HG03378 (cell line): ENCODE data around the gene FBXO46.
"Not testable (repeated sequence)": the region's sequence is repeated elsewhere in the genome, so short reads cannot be mapped to it uniquely, and the experiment has no call there.

Experiments
- ATAC-seq: cut with Tn5 transposase; IDR thresholded peaks from one replicate; pipeline ENCODE4 v1.9.1; 2021; ENCODE audit warnings: mild to moderate bottlenecking, moderate library complexity; ENCODE audit not compliant: unreplicated experiment

The FBXO46 gene

GRCh38 chr19:45733160-45733810, 2.6 kb upstream of the FBXO46 start, which contains the start of gene MEIOSIN:
MEIOSIN (plus strand) TSS chr19:45733439; CDS start chr19:45735377, 1,938 bp downstream.
- ATAC-seq = no peak

GRCh38 chr19:45729800-45730290, 851 bp downstream of the FBXO46 start:
- no peak for ATAC-seq

- ATAC-seq = not testable (repeated sequence)
These were observed 2.0 kb downstream of the FBXO46 start for GRCh38 chr19:45728683-45729082.

- not testable (repeated sequence) for ATAC-seq
These were observed 10.6 kb downstream of the FBXO46 start for GRCh38 chr19:45720065-45720464.

GRCh38 chr19:45717983-45718650, 12.6 kb downstream of the FBXO46 start:
- no peak for ATAC-seq

- peak; percentile 84 for ATAC-seq
These were observed 13.3 kb downstream of the FBXO46 start for GRCh38 chr19:45717131-45717982.

- ATAC-seq = no peak
These were observed 14.2 kb downstream of the FBXO46 start for GRCh38 chr19:45716359-45717130.

GRCh38 chr19:45715139-45715538, 15.6 kb downstream of the FBXO46 start:
- no peak for ATAC-seq

GRCh38 chr19:45713141-45713540, 17.6 kb downstream of the FBXO46 start:
- ATAC-seq = no peak

- ATAC-seq = no peak
These were observed 18.0 kb downstream of the FBXO46 start for GRCh38 chr19:45712699-45713067.

GRCh38 chr19:45711851-45712698, 18.6 kb downstream of the FBXO46 start:
- ATAC-seq = no peak

GRCh38 chr19:45710356-45711130, 20.2 kb downstream of the FBXO46 start:
- no peak for ATAC-seq

GRCh38 chr19:45705710-45706415, 24.8 kb downstream of the FBXO46 start:
- no peak for ATAC-seq

GRCh38 chr19:45705115-45705514, 25.6 kb downstream of the FBXO46 start:
- ATAC-seq = no peak

GRCh38 chr19:45701676-45702075, 29.0 kb downstream of the FBXO46 start:
- no peak for ATAC-seq

GRCh38 chr19:45693106-45693788, 37.4 kb downstream of the FBXO46 start:
- ATAC-seq = no peak

- ATAC-seq = peak; percentile 83
These were observed 38.2 kb downstream of the FBXO46 start, which contains the start of gene QPCTL for GRCh38 chr19:45692187-45693105. QPCTL (plus strand) TSS chr19:45692666; CDS start chr19:45692704, 38 bp downstream.
